Measurements from ENCODE around the gene SMIM23.

DNA sequence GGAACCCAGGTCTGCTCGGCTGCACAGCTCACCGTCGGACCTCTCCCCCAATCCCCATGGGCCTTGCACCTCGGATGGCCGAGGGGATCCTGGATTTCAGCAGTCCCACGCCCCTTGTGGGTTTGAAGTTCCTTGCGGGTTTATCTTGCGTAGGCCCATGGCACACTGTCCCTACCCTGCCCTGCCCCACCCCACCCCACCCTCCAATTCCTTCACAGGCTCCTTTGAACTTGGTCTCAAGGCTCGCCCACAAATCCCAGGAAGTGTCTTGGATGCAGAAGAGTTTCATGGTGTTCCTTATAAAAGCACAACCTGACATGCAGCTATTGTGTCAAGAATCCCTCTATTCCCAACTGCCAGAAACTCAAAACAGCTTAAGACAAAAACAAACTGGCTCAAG lies 11.2 kb upstream of the SMIM23 start:
- TF ChIP-seq CTCF (conservative IDR thresholded peaks at IDR 0.05 in 1 of 2, IDR thresholded peaks at IDR 0.05 in 1 of 2; ENCODE audit: extremely low read depth in 1 of 2, insufficient read depth in 1 of 2, low read depth in 1 of 2, low read length in 2 of 2) (no peak), EZH2 (IDR thresholded peaks at IDR 0.05; ENCODE audit: borderline replicate concordance, low read length) (no peak)
